ENCODE data around the gene BCL11B. TPM values are rescaled to one million over a fixed set of nuclear protein-coding genes. Genes with fewer than 3 reads are reported as not detected.

BCL11B gene
- polyA plus RNA-seq, 5 donors = 2.6 to 3.4 (median 3.1) TPM

GRCh38 chr14:99254328-99255009 is 17.5 kb downstream of the BCL11B start:
- DNase-seq = no peak

DNA sequence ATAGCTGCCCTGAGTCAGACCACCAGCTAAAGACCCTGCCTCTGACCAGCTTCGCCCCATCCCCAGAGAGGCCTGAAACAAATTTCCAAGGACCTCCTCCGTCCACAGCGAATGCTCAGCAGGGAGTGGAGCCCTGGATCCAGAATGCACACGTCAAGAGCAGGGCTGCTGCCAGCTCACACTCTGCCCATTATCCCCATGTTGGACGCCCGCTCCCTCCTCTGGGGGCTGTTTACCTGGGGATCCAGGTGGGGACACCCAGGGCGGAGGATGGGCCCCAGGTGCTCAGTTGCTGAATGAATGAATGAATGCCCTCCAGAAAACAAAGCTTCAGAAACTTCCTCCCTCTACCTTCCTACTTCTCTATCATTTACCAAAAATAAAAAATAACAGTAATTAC is 18.1 kb downstream of the BCL11B start:
- no peak for DNase-seq

- DNase-seq = no peak
These were observed 18.8 kb downstream of the BCL11B start for GRCh38 chr14:99252940-99253868.

- DNase-seq = no peak
These were observed 19.5 kb downstream of the BCL11B start for GRCh38 chr14:99252443-99252939.

DNA sequence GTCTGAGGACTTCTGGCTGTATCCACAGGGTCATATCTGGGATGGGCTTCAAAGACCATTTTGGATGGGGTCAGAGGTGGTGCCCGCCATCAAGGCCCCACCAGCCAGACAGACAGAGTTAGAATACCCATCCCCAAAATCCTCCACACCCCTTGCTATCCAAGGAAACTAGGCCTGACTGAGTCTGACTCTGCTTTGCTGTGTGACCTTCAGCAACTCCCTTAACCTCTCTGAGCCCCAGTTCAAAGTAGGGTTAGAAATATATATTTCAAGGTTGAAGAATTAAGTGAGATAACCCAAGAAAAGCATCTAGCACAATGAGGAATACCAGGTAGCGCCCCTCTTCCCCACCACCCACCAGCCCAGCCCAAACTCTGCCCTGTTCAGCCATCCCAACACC is 20.3 kb downstream of the BCL11B start:
- DNase-seq = no peak

DNA sequence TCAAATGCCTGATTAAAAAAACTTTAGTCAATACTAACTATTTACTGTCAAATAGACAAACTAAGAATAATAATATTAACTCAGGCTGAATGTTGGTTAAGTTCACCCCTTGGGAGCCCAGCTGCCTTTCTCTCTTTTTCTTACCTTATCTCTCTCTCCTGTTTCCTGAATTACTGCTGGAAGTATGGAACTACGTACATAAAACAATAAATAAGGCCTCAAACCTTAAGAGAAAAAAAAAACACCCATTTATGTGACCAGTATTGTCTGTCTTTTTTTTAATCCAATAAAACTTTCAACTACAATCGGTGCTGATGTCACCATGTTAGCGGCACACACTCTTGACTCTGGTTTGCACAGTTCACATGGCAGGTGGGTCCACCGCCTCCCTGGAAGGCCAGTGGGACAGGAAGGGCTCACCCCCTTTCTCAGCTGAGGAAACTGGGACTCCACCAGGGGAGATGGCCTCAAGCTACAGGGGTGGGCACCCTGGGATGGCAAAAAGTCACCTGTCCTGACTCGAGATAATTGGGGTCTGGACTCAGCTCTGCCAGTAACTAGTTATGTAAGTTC is 21.3 kb downstream of the BCL11B start:
- DNase-seq = no peak

- DNase-seq = no peak
These were observed 22.6 kb downstream of the BCL11B start for GRCh38 chr14:99249389-99249788.

GRCh38 chr14:99248761-99249171 is 23.2 kb downstream of the BCL11B start:
- no peak for DNase-seq

DNA sequence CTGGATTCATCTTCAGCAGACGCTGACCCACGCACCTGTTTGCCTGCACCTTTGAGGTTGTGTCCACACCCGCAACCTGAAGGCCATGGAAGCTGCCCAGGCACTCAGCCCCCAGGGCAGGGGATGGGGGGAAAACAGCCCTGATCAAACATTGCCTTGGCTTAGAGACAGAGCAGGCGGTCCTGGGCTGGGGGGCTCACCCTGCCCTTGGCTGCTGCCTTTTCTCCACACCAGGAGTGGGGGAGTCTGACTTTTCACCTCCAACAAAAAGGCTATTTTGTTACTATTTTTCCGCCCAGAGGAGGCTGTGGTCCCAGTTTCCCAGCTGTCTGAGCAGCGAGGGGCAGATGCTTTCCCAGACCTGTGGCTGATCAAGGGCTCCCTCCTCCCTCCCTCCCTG is 24.2 kb downstream of the BCL11B start:
- DNase-seq = no peak

GRCh38 chr14:99247101-99247729 is 24.8 kb downstream of the BCL11B start:
- DNase-seq = no peak

GRCh38 chr14:99246536-99247097 is 25.4 kb downstream of the BCL11B start:
- DNase-seq = no peak

- no peak for DNase-seq
These were observed 26.2 kb downstream of the BCL11B start for GRCh38 chr14:99245564-99246511.

DNA sequence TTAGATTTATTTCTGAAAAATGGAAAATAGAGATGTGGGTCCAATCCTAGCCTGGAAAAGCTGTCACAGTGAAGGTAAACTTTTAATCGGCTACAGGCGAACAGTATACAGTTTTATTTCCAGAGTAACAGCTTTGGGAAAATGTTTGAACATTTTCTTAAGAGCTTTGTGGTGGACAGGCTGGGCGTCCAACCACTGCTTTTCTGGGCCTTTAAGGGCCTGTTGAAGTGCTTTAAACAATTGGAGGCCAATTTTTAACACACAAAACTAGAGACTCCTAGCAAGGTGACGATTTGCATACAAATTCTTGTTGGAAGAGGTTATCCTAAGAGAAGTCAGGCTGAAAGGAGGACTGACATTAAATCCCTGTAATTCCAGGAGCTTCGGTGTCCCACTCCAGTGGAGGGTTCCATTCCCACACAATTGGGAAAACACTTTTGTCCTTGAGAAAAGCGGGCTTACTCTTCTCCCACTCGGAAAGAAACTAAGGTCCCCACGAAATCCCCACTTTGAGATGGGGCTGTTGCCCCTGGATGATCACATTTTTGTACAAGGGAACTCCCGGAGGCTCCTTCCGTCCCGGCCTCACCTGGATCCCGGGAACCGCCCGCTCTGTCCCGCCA is 26.9 kb downstream of the BCL11B start:
- DNase-seq = no peak

DNA sequence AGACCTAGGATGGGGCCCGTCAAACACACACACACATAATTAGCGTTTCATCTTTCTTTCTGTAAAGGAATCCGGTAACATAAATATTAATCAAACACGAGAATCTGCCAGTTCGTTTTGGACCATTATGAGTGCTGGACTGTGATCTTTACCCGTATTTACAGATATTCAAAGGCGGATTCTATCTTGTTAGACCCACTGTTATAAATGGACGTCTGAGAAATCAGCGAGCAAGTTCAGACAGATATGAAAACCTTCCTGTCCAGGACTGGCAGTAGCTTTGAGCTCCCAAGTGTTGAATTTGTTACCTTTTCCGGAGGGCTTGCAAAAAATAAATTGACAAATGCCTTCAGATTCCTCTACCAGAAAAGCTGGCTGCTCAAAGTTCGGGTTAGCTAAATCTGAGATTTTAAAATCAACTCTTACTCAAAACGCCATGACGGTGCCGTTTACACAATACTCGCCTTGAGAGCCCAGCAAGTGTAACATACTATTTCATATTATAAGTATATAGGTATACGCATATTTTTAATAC is 27.6 kb downstream of the BCL11B start:
- DNase-seq = no peak

DNA sequence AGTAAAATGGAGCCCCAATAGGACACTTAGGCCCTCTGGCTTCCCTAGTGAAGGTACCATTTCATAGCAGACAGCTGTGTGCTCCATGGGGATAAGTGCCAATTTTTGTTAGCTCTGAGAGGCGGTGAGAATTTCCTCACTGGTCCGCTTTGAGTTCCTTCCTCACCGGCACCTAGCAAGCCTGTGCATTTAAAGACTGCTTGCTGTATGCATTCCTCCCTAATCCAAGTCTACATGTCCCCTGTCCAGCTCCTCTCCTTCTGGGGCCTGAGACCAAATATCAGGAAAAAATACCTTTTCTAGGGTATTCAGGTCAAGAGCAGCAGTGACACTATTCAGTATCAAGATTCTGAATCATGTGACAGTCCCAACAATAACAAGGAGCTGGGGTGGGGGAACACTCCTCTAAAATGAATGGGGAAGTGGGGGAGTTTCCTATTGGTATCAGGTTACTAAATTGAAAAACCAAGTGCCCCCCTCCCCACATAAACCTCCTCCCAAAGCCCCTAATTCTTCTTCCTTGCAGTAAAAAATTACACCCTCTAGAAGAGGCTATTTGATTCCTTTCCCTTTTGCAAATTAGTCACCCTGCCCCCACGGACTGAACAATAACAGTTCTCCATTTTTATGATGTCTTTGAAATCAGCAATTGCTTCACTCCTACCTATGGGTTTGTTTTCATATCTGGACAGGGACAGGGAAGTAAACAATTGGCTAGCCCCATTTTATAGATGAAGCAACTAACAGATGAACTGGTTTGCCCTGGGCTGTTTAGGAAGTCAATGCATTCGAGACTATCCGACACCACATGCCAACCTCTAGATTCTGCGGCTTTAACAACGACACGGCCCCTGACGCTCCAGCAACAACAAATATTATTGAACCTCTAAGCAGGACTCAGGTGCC is 28.9 kb downstream of the BCL11B start:
- no peak for DNase-seq

- DNase-seq = no peak
These were observed 29.8 kb downstream of the BCL11B start for GRCh38 chr14:99242238-99242637.

DNA sequence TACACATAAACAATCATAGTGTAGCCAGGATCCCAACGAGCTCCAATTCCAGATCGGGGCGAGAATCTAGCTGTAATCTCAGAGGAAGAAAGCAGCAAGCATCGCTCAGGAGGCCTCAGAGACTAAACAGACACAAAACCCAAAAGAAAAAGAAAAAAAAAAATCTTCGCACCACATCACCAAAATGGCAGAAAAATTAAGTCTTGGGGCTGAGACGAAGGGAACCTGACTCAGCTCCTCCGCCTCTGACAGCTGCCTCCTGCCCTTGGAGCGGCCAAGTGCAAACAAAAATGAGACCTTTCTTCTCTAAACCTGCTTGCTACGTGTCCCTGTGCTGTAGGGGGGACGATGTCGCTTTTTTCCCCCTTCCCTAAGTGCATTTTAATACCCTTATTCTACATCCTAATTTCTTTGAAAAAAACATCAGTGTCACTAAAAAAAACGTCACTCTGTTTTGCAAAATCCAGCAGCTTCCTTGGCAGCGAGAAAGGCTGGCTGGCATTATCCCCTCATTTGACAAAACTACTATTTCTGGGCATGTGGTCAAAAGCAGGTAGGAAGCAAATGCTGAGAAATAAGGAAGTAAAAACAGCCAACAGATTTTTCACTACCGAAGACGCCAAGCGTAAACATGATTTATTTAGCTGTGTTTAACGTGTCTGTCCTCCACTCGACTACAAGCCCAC is 30.5 kb downstream of the BCL11B start:
- DNase-seq = no peak
